KMS-11 (cell line): ENCODE data around the gene RBM6.
"Not testable (repeated sequence)": the region's sequence is repeated elsewhere in the genome, so short reads cannot be mapped to it uniquely, and the experiment has no call there.

Experiments
- H2AFZ ChIP-seq: fragments of 200-600 bp; sonication (generic); 2 replicates; pipeline ENCODE4 v1.6.1; 2016; ENCODE audit warnings: antibody characterized with exemption, mixed run types, low read depth
- H3K27ac ChIP-seq: fragments of 200-600 bp; sonication (generic); 2 replicates; pipeline ENCODE4 v1.6.1; 2016; ENCODE audit warnings: mild to moderate bottlenecking, mixed run types
- H3K27me3 ChIP-seq: fragments of 200-600 bp; sonication (generic); 2 replicates; pipeline ENCODE4 v1.6.1; 2017; ENCODE audit warnings: mild to moderate bottlenecking, low read depth, mixed run types, moderate library complexity; ENCODE audit not compliant: insufficient read depth
- H3K36me3 ChIP-seq: fragments of 200-600 bp; sonication (generic); 2 replicates; pipeline ENCODE4 v1.6.1; 2017; ENCODE audit warnings: mild to moderate bottlenecking, mixed run types; ENCODE audit not compliant: insufficient read depth
- H3K4me1 ChIP-seq: fragments of 200-600 bp; sonication (generic); 2 replicates; pipeline ENCODE4 v1.6.1; 2016; ENCODE audit warnings: mild to moderate bottlenecking, low read depth, mixed run types; ENCODE audit not compliant: poor library complexity, severe bottlenecking
- H3K4me2 ChIP-seq: fragments of 200-600 bp; sonication (generic); 2 replicates; pipeline ENCODE4 v1.7.0; 2016; ENCODE audit warnings: mild to moderate bottlenecking, mixed run types
- H3K4me3 ChIP-seq: fragments of 200-600 bp; sonication (generic); IDR thresholded peaks from 2 replicates; pipeline ENCODE4 v1.6.1; 2017; ENCODE audit warnings: low read depth, low read length, mixed read lengths; ENCODE audit not compliant: insufficient read depth
- H3K79me2 ChIP-seq: fragments of 200-600 bp; sonication (generic); 2 replicates; pipeline ENCODE4 v1.6.1; 2016; ENCODE audit warnings: low read depth, mixed run types; ENCODE audit not compliant: insufficient read depth
- H3K9ac ChIP-seq: fragments of 200-600 bp; sonication (generic); 2 replicates; pipeline ENCODE4 v1.6.1; 2016; ENCODE audit warnings: mild to moderate bottlenecking, mixed run types
- H4K20me1 ChIP-seq: fragments of 200-600 bp; sonication (generic); 2 replicates; pipeline ENCODE4 v1.6.1; 2016; ENCODE audit warnings: mild to moderate bottlenecking, mixed run types; ENCODE audit not compliant: insufficient read depth
- CTCF ChIP-seq: fragments of 200-600 bp; sonication (generic); conservative IDR thresholded peaks from 2 replicates; pipeline ENCODE4 v1.6.1; 2017; ENCODE audit warnings: low read depth, mild to moderate bottlenecking, antibody characterized with exemption, low read length, moderate library complexity, mixed read lengths

RBM6 gene

DNA sequence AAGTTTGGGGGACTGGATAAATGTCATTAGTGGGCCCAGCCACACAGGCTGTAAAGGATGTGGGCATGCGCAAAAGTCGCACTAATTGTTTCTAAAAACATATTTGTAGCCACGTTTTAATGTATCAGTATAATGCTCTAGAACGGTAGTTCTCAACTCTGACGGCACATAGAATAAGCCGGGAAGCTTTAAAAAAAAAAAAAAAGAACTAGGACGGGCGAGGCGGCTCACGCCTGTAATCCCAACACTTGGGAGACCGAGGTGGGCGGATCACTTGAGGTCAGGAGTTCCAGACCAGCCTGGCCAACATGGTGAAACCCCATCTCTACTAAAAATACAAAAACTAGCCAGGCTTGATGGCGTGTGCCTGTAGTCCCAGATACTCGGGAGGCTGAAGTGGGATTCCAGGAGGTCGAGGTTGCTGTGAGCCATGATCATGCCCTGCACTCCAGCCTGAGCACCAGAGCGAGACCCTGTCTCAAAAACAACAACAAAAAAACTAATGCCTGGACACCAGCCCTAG is 9.7 kb upstream of the RBM6 start:
- H3K27me3 ChIP-seq, result no peaks in the 10 kb centered on the region
- no peak overlapping the region for H3K27ac ChIP-seq

GRCh38 chr3:49930922-49931321 is 9.0 kb upstream of the RBM6 start:
- peaks cover 19% of the 10 kb centered on the region for H3K4me1 ChIP-seq
- H3K4me3 ChIP-seq, result no peak overlapping the region
- no peaks in the 10 kb centered on the region for H4K20me1 ChIP-seq
- no peaks in the 10 kb centered on the region for H3K27me3 ChIP-seq
- TF ChIP-seq CTCF, result no peak
- H3K79me2 ChIP-seq, result no peaks in the 10 kb centered on the region
- H3K27ac ChIP-seq, result no peak overlapping the region
- no peak overlapping the region for H3K4me2 ChIP-seq
- no peak overlapping the region for H2AFZ ChIP-seq
- no peak overlapping the region for H3K9ac ChIP-seq
- no peaks in the 10 kb centered on the region for H3K36me3 ChIP-seq

More for the DNA sequence above, 9.7 kb upstream of the RBM6 start:
- Histone ChIP-seq H2AFZ (peak overlapping the region; percentile 94), H3K36me3 (no peaks in the 10 kb centered on the region), H3K4me3 (no peak overlapping the region), H3K79me2 (no peaks in the 10 kb centered on the region), H3K4me1 (peaks cover 19% of the 10 kb centered on the region), H3K4me2 (peak overlapping the region; percentile 88), H4K20me1 (no peaks in the 10 kb centered on the region), H3K9ac (no peak overlapping the region)
- no peak for TF ChIP-seq CTCF

- not testable (repeated sequence) for H3K9ac ChIP-seq, H2AFZ ChIP-seq, H3K4me3 ChIP-seq, H3K27me3 ChIP-seq, H3K79me2 ChIP-seq, H4K20me1 ChIP-seq, H3K4me2 ChIP-seq, H3K27ac ChIP-seq, H3K36me3 ChIP-seq
- peaks cover 19% of the 10 kb centered on the region for H3K4me1 ChIP-seq
Observed at GRCh38 chr3:49932281-49932680, 7.7 kb upstream of the RBM6 start.

DNA sequence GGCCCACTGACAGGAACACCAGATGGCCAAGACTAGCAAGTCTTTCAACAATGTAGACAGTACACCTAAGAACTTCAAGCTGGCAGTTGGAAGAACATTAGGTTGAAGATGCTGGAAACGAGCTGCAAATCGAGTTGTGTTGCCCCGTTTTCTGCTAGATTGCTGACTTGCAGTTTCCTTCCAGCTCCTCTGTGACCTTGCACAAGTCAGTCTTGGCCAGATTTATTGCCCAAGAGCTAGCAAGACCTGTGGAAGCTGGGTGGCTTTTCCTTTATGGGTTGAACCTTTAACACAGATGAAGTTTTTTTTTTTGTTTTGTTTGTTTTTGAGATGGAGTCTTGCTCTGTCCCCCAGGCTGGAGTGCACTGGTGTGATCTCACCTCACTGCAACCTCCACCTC is 2.9 kb upstream of the RBM6 start:
- H3K4me1 ChIP-seq, result no peaks in the 10 kb centered on the region
- no peak overlapping the region for H2AFZ ChIP-seq
- H3K9ac ChIP-seq, result no peak overlapping the region
- H3K4me3 ChIP-seq, result no peak overlapping the region
- H3K27me3 ChIP-seq, result no peaks in the 10 kb centered on the region
- H4K20me1 ChIP-seq, result no peaks in the 10 kb centered on the region
- no peak overlapping the region for H3K4me2 ChIP-seq
- no peak overlapping the region for H3K27ac ChIP-seq
- no peaks in the 10 kb centered on the region for H3K36me3 ChIP-seq
- peaks cover 13% of the 10 kb centered on the region for H3K79me2 ChIP-seq
- no peak for TF ChIP-seq CTCF

DNA sequence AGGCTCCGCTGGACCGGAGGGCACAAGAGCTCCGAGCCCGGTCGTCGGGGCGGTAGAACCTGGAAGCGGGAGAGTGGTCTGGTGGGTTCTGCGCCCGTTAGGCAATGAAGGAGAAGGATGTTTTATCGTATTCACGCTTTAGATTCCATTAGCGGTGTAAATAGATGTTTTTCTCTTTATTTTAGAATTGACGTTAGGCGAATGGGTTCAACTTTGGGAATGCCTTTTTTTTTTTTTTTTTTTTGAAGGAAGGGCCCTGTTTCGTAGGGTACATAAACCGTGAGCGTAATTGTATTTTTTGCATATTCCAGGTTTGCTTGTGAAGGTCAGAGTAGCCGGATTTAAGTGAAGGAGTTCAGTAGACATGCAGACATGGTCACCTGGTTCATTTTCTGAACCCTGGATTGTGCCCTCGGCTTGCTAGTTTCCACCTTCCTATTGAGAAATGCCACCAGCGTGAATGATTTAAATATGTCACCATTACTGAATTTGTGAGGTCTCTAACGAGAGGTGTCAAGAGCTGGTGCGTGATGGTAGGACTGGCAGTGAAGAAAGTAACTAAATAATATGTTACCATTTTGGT is 808 bp downstream of the RBM6 start:
- H2AFZ ChIP-seq, result no peak overlapping the region; the same call in 1 of the 2 replicates
- no peaks in the 10 kb centered on the region for H4K20me1 ChIP-seq
- H3K4me1 ChIP-seq, result no peaks in the 10 kb centered on the region
- H3K27me3 ChIP-seq, result no peaks in the 10 kb centered on the region
- peak overlapping the region; percentile 56; the same call in 1 of the 2 replicates for H3K9ac ChIP-seq
- peaks cover 47% of the 10 kb centered on the region for H3K79me2 ChIP-seq
- peak overlapping the region; percentile 77 for H3K27ac ChIP-seq
- H3K4me2 ChIP-seq, result peak overlapping the region; percentile 78
- TF ChIP-seq CTCF, result no peak
- H3K36me3 ChIP-seq, result no peaks in the 10 kb centered on the region
- H3K4me3 ChIP-seq, result no peak overlapping the region
